Activated CD8-positive, alpha-beta memory T cell treated with anti-CD3 and anti-CD28 coated beads, Interleukin-2, amount 10 ng/mL, durations not matched to agents 7 days and 5 days (primary cell): ENCODE measurements around the gene SRRT. TPM values are rescaled to one million over a fixed set of nuclear protein-coding genes. Genes with fewer than 3 reads are reported as not detected.
"Not testable (repeated sequence)": the region's sequence is repeated elsewhere in the genome, so short reads cannot be mapped to it uniquely, and the experiment has no call there.

Source experiments
- ATAC-seq: fragments of 150-1000 bp; cut with Tn5 transposase; one replicate; pipeline ENCODE4 v1.10.0; 2021; ENCODE audit warnings: moderate library complexity
- CTCF ChIA-PET: fragments of 350-600 bp; sonication (Branson Sonifier 250); formaldehyde crosslinking; loops from one replicate; lab custom pipeline; 2021; ENCODE audit warnings: antibody characterized with exemption; lab: Charles Lee
- DNase-seq: peaks from one replicate; pipeline ENCODE4 v3.0.0-alpha.2; 2020
- H3K27ac Mint-ChIP-seq: one replicate; pipeline ENCODE4 v1.8.0; 2021; ENCODE audit warnings: mild to moderate bottlenecking, mixed read lengths
- H3K27me3 Mint-ChIP-seq: one replicate; pipeline ENCODE4 v1.8.0; 2021; ENCODE audit warnings: mixed read lengths
- H3K36me3 Mint-ChIP-seq: one replicate; pipeline ENCODE4 v1.8.0; 2021; ENCODE audit warnings: mild to moderate bottlenecking, mixed read lengths
- H3K4me1 Mint-ChIP-seq: one replicate; pipeline ENCODE4 v1.8.0; 2021; ENCODE audit warnings: mixed read lengths
- H3K4me3 Mint-ChIP-seq: one replicate; pipeline ENCODE4 v1.8.0; 2021; ENCODE audit warnings: mild to moderate bottlenecking, moderate library complexity, mixed read lengths
- H3K9me3 Mint-ChIP-seq: one replicate; pipeline ENCODE4 v1.8.0; 2022; ENCODE audit warnings: low read depth, mixed read lengths
- total RNA-seq, 2 experiments: library from RNA; stranded (reverse); gene quantifications; one replicate each; pipeline ENCODE4 v1.2.3, GENCODE V29; 2021

The SRRT gene
- total RNA-seq, 2 experiments from 2014 or later = 290 to 312 TPM

DNA sequence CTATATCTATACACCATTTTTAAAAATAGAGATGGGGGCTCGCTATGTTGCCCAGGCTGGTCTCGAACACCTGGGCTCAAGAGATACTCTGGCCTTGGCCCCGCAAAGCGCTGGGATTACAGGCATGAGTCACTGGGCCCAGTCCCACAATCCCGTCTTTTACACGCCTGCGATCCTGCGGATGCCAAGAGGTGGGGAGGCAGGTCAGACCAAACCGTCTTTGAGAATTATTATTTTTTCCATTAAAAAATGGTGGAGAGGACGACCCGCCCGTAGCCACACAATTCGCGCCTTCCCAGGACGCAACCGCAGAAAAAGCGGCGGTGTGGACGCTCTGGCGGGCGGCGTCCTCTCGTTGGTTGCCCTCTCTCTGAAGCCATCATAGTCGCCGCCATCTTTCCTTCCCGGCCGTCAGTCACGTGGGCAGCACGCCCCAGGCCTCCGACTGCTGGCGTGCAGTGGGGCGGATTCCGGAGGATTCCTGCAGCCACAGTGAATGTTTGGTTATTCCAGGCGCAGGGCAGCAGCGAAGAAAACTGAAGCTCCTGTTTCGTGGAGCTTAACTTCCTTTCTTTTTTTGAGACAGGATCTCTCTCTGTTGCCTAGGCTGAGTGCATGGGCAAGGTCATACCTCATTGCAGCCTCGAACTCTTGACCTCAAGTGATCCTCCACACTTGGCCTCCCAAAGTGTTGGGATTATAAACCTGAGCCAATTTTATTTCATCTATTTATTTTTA is 37.6 kb upstream of the SRRT start:
- peaks cover 22% of the 10 kb centered on the region for H3K4me1 Mint-ChIP-seq
- DNase-seq = peak; percentile 81
- CTCF ChIA-PET = interaction anchor here (1.1 to 7.0 kb wide), 2 partner anchors 14 to 132 kb away, joined by 3 to 38 read pairs; partner anchors contain the start of genes POP7 and SLC12A9
- peak overlapping the region; percentile 59 for H3K4me3 Mint-ChIP-seq
- no peaks in the 10 kb centered on the region for H3K9me3 Mint-ChIP-seq
- H3K27ac Mint-ChIP-seq = peak overlapping the region; percentile 63
- ATAC-seq = peak; percentile 94
- no peaks in the 10 kb centered on the region for H3K36me3 Mint-ChIP-seq
- no peaks in the 10 kb centered on the region for H3K27me3 Mint-ChIP-seq

DNA sequence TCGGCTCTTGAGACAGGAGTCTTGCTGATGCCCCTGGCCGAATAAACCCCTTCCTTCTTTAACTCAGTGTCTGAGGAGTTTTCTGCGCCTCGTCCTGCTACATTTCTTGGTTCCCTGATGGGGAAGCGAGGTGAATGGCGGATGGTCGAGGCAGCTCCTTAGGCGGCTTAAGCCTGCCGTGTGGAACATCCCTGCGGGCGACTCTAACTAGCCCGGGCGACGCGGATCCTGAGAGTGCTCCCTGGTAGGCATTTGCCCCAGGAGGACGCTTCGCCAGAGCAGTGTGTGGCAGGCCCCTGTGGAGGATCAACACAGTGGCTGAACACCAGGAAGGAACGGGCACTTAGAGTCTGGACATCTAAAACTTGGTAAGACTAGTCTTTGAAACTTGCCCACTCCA is 35.5 kb upstream of the SRRT start:
- H3K9me3 Mint-ChIP-seq = no peaks in the 10 kb centered on the region
- H3K27ac Mint-ChIP-seq = no peak overlapping the region
- H3K4me3 Mint-ChIP-seq = no peak overlapping the region
- DNase-seq (no peak), ATAC-seq (no peak)
- peaks cover 22% of the 10 kb centered on the region for H3K4me1 Mint-ChIP-seq
- H3K27me3 Mint-ChIP-seq = no peaks in the 10 kb centered on the region
- CTCF ChIA-PET = interaction anchor here (0.5 to 2.0 kb wide), 2 partner anchors 13 to 219 kb away, joined by 4 read pairs; partner anchors contain the start of gene SLC12A9
- H3K36me3 Mint-ChIP-seq = no peaks in the 10 kb centered on the region

DNA sequence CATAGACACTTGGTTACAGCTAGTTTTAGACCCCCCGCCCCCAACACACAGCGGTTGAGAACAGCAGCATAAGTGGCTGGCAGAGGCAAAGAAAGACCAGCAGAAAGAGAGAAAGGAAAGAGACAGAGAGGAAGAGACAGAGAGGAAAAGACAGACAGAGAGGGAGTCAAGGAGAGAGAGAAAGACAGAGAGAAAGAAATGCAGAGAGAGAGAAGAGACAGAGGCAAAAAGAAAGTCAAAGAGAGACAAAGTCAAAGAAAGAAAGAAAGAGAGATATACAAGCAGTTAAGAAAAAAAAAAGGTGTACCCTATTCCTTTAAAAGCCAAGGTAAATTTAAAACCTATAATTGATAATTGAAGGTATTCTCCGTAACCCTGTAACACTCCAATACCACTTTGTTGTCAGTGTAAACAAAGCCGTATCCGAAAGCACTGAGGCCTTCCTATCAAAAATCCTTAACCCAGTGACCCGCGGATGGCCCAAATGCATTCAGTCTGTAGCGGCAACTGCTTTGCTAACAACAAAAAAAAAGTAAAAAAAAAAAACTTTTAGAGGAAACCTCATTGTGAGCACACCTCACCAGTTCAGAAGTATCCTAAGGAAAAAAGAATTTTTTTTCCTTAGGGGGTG is 34.3 kb upstream of the SRRT start:
- ATAC-seq (no peak), DNase-seq (no peak)
- no peaks in the 10 kb centered on the region for H3K27me3 Mint-ChIP-seq
- H3K36me3 Mint-ChIP-seq = no peaks in the 10 kb centered on the region
- H3K27ac Mint-ChIP-seq = no peak overlapping the region
- H3K4me3 Mint-ChIP-seq = no peak overlapping the region
- H3K4me1 Mint-ChIP-seq = peaks cover 21% of the 10 kb centered on the region
- H3K9me3 Mint-ChIP-seq = no peaks in the 10 kb centered on the region
- CTCF ChIA-PET = interaction anchor here (2.0 kb wide), 1 partner anchor 12 kb away, joined by 4 read pairs; the partner anchor contains the start of gene SLC12A9

DNA sequence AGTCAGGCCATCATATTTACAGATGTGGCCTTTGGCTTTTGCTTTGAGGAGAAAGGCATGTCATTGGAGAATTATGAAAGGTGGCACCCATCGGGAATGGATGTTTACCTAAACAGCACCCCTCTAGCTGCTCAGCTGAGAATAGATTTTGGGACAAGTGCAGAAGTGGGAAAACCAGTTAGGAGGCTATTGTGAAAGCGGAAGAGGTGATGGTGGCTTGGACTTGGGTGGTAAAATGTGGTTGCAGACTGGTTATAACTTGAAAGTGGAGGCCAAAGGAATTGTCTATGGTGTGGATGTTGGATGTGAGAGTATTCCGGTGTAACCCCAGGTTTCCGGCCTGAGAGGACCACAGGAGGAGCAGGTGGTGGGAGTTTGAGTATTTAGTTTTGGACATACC is 27.5 kb upstream of the SRRT start:
- no peak for ATAC-seq

DNA sequence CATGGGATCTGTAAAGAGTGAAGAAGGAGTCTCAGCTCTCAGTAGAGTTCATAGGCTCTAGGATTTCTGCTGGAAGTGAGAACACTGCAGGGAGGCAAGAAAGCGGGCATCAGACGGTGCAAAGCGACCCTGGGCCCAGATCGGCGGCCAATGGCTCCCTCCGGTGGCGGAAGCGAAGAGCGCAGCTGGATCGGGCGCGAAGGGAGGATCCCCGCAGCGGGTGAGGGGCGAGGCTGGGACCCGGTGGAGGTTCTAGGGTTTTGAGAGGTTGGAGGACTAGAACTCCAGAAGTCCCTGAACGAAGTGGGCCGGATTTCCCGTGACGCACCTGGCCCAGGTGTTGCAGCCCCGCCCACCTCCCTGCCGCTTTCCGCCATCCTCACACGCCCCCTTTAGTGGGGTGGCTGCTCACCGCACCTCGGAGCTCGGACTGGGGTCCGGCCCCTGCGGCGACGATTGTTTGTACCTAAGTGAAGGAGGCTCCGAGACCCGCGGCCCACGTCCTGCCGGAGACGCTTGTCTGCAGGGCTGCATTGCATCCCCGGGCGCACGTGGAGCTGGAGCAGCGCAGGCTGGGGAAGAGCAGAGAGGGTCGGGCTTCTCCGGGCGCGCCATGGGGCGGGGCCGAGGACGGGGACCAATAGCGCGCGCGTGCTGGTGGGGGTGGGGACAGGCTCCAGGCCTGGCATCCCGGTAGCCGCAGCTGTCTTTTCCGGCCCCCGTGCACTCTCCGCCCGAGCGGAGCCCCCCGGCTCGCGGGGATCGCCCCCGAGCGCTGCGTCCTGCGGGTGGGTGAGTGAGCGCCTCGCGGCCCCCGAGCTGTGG is 22.6 kb upstream of the SRRT start, which contains the start of gene SLC12A9:
Gene SLC12A9, plus strand, starts transcription at position 666 of the 825 bp plus-strand sequence. CDS start 1,485 bp downstream, outside the sequence.
- no peaks in the 10 kb centered on the region for H3K9me3 Mint-ChIP-seq
- CTCF ChIA-PET = interaction anchor here (0.7 to 7.9 kb wide), 49 partner anchors 10 to 934 kb away, joined by 3 to 155 read pairs (median 5); partner anchors contain the start of genes FBXO24, LRCH4, PLOD3 and POP7
- peak; percentile 99 for ATAC-seq

More for the DNA sequence above, 27.5 kb upstream of the SRRT start:
- Mint-ChIP-seq H3K9me3 (no peaks in the 10 kb centered on the region), H3K4me1 (peaks cover 6% of the 10 kb centered on the region), H3K27me3 (no peaks in the 10 kb centered on the region), H3K4me3 (no peak overlapping the region), H3K27ac (no peak overlapping the region), H3K36me3 (no peaks in the 10 kb centered on the region)
- CTCF ChIA-PET = interaction anchor here (7.9 kb wide), 1 partner anchor 45 kb away, joined by 155 read pairs; no protein-coding TSS in a partner anchor
- DNase-seq = no peak

DNA sequence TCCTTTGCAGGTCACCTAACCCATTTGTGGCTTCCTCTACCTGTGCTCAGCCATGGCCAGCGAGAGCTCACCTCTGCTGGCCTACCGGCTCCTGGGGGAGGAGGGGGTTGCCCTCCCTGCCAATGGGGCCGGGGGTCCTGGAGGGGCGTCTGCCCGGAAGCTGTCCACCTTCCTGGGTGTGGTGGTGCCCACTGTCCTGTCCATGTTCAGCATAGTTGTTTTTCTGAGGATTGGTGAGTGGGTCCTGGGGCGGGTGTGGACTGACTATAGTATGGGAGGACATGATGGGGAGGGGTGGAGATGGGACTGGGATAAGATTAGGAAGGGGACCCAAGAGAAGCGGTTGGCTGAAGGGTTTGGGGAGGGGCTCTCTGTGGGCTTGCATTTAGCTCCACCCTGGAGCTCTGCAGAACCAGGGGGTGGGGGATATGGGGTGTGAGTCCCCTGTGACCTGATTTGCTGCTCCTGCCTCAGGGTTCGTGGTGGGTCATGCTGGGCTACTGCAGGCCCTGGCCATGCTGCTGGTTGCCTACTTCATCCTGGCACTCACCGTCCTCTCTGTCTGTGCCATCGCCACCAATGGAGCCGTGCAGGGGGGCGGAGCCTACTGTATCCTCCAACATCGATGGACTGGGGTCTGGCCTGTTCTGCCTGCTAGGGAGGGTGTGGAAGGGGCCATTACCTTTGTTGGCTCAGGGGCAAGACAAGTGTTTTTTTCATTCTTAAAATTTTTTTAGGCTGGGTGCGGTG is 20.6 kb upstream of the SRRT start:
- H3K27me3 Mint-ChIP-seq = no peaks in the 10 kb centered on the region
- CTCF ChIA-PET = interaction anchor here (2.5 to 7.9 kb wide), 3 partner anchors 52 to 161 kb away, joined by 11 to 155 read pairs (median 105); partner anchors contain the start of gene POP7
- DNase-seq (no peak), ATAC-seq (no peak)
- H3K27ac Mint-ChIP-seq = no peak overlapping the region
- peak overlapping the region; percentile 89 for H3K4me3 Mint-ChIP-seq
- H3K36me3 Mint-ChIP-seq = peaks cover 5% of the 10 kb centered on the region
- peaks cover 21% of the 10 kb centered on the region for H3K4me1 Mint-ChIP-seq
- H3K9me3 Mint-ChIP-seq = no peaks in the 10 kb centered on the region

More for the DNA sequence above, 22.6 kb upstream of the SRRT start, which contains the start of gene SLC12A9:
- Mint-ChIP-seq H3K36me3 (peaks cover 4% of the 10 kb centered on the region), H3K27ac (peak within 1 kb of the TSS; percentile 67), H3K4me1 (peaks cover 21% of the 10 kb centered on the region), H3K4me3 (peak within 1 kb of the TSS; percentile 89), H3K27me3 (no peaks in the 10 kb centered on the region)
- peak; percentile 91 for DNase-seq

DNA sequence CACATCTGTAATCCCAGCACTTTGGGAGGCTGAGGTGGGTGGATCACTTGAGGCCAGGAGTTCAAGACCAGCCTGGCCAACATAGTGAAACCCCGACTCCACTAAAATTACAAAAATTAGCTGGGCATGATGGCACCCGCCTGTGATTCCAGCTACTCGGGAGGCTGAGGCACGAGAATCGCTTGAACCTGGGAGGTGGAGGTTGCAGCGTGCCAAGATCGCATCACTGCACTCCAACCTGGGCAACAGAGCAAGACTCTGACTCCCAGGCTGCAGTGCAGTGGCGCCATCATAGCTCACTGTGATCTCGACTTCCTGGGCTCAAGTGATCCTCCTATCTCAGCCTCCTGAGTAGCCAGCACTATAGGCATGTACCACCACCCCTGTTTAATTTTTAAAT is 20.0 kb upstream of the SRRT start:
- Mint-ChIP-seq H3K36me3 (peaks cover 10% of the 10 kb centered on the region), H3K4me1 (peaks cover 21% of the 10 kb centered on the region)
- CTCF ChIA-PET = interaction anchor here (6.6 to 7.9 kb wide), 2 partner anchors 52 to 148 kb away, joined by 105 to 155 read pairs; partner anchors contain the start of gene POP7
- H3K27me3 Mint-ChIP-seq, DNase-seq, H3K4me3 Mint-ChIP-seq, ATAC-seq, H3K27ac Mint-ChIP-seq, H3K9me3 Mint-ChIP-seq: not testable (repeated sequence)

DNA sequence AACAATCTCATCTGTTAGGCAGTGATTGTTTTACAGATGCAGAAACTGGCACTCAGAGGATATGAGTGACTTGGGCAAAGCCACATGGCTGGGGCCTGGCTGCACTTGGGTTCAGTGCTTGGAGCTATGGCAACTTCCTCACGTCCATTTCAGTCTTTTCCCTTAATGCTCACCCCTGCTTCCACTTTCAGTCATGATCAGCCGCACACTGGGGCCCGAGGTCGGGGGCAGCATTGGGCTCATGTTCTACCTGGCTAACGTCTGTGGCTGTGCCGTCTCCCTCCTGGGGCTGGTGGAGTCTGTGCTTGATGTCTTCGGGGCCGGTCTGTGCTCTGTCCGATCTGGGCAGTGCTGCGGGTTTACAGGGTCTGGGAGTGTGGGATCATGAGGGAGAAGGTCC is 19.4 kb upstream of the SRRT start:
- H3K4me1 Mint-ChIP-seq = peaks cover 21% of the 10 kb centered on the region
- H3K4me3 Mint-ChIP-seq = no peak overlapping the region
- ATAC-seq = no peak
- DNase-seq = no peak
- peaks cover 13% of the 10 kb centered on the region for H3K36me3 Mint-ChIP-seq
- CTCF ChIA-PET = interaction anchor here (6.6 kb wide), 1 partner anchor 149 kb away, joined by 105 read pairs; the partner anchor contains the start of gene POP7
- H3K9me3 Mint-ChIP-seq = no peaks in the 10 kb centered on the region
- no peak overlapping the region for H3K27ac Mint-ChIP-seq
- H3K27me3 Mint-ChIP-seq = no peaks in the 10 kb centered on the region

DNA sequence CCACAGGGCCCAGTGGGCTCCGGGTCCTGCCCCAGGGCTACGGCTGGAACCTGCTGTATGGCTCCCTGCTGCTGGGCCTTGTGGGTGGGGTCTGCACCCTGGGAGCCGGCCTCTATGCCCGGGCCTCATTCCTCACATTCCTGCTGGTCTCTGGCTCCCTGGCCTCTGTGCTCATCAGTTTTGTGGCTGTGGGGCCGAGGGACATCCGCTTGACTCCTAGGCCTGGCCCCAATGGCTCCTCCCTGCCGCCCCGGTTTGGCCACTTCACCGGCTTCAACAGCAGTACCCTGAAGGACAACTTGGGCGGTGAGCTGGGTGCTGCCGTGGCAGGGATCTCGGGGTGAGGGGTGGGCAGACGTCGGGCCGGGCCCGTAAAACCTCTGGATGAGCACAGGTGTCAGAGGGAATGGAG is 18.0 kb upstream of the SRRT start:
- no peaks in the 10 kb centered on the region for H3K27me3 Mint-ChIP-seq
- no peak overlapping the region for H3K4me3 Mint-ChIP-seq
- H3K36me3 Mint-ChIP-seq = peaks cover 17% of the 10 kb centered on the region
- DNase-seq = no peak
- H3K9me3 Mint-ChIP-seq = no peaks in the 10 kb centered on the region
- H3K27ac Mint-ChIP-seq = no peak overlapping the region
- CTCF ChIA-PET = interaction anchor here (0.6 kb wide), 1 partner anchor 34 kb away, joined by 4 read pairs; no protein-coding TSS in a partner anchor
- H3K4me1 Mint-ChIP-seq = peaks cover 17% of the 10 kb centered on the region
- ATAC-seq = no peak

DNA sequence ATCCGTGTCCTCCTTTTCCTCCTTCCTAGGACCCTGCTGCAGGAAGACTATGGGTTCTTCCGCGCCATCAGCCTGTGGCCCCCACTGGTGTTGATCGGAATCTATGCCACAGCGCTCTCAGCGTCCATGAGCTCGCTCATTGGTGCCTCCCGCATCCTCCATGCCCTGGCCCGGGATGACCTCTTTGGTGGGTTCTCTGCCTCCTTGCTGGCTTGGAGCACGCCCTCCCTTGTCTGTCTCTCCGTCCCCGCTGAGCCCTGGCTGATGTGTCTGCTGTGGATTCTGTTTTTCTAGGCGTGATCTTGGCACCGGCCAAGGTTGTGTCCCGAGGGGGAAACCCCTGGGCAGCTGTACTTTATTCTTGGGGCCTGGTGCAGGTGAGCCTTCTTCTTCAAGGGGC is 15.0 kb upstream of the SRRT start:
- no peaks in the 10 kb centered on the region for H3K9me3 Mint-ChIP-seq
- H3K4me3 Mint-ChIP-seq = no peak overlapping the region
- CTCF ChIA-PET = no interaction called here
- H3K27me3 Mint-ChIP-seq = no peaks in the 10 kb centered on the region
- DNase-seq = no peak
- no peaks in the 10 kb centered on the region for H3K4me1 Mint-ChIP-seq
- H3K27ac Mint-ChIP-seq = no peak overlapping the region
- ATAC-seq = no peak
- H3K36me3 Mint-ChIP-seq = peaks cover 21% of the 10 kb centered on the region

DNA sequence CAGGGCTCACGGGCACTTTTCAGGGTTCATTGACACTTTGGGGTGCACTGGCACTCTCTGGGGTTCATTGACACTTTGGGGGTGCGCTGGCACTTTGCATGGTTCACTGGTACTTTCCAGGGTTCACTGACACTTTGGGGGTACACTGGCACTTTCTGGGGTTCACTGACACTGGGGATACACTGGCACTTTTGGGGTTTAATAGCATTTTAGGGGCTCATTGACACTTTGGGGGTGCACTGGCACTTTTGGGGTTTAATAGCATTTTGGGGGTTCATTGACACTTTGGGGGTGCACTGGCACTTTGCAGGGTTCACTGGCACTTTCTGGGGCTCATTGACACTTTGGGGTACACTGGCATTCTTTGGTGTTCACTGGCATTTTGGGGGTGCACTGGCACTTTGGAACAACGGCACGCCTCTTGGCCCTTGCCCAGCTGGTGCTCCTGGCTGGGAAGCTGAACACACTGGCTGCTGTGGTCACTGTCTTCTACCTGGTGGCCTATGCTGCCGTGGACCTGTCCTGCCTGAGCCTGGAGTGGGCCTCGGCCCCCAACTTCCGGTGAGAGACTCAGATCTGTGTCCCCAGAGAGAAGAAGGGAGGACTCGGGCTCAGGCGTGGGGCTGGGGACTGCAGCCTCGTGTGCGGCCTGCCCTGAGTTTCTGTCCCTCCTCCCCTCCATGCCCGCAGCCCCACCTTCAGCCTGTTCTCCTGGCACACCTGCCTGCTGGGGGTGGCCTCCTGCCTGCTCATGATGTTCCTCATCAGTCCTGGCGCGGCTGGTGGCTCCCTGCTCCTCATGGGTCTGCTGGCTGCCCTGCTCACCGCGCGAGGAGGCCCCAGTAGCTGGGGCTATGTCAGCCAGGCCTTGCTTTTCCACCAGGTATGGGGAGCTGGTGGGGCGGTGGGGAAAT is 13.9 kb upstream of the SRRT start:
- DNase-seq = no peak
- H3K4me3 Mint-ChIP-seq = no peak overlapping the region
- ATAC-seq = no peak
- CTCF ChIA-PET = no interaction called here
- peaks cover 21% of the 10 kb centered on the region for H3K36me3 Mint-ChIP-seq
- no peak overlapping the region for H3K27ac Mint-ChIP-seq
- no peaks in the 10 kb centered on the region for H3K4me1 Mint-ChIP-seq
- H3K9me3 Mint-ChIP-seq = no peaks in the 10 kb centered on the region
- H3K27me3 Mint-ChIP-seq = no peaks in the 10 kb centered on the region
